ENCODE data around the gene GRIK5.

GRIK5 gene

DNA sequence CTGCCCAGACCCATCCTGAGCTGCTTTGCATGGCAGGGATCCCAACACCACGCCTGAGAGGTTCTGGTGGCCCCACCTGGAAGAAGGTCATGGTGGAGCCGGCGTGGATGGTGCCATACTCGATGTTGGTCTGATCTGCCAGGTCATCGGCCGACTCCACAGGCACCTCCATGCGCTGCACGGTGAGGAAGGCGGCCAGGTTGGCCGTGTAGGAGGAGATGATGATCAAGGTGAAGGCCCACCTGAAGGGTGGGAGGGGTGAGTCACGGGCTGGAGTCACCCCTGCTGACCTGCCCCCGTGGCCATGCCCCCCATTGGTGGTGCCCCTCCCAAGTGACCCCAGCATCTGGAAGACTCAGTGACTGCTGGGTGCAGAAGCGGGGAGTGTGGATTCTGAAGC is 63.4 kb downstream of the GRIK5 start:
- no peak overlapping the region for H3K27ac ChIP-seq
- no peak for TF ChIP-seq ZFX (IDR thresholded peaks at IDR 0.05)
- TF ChIP-seq, protein P1, sequence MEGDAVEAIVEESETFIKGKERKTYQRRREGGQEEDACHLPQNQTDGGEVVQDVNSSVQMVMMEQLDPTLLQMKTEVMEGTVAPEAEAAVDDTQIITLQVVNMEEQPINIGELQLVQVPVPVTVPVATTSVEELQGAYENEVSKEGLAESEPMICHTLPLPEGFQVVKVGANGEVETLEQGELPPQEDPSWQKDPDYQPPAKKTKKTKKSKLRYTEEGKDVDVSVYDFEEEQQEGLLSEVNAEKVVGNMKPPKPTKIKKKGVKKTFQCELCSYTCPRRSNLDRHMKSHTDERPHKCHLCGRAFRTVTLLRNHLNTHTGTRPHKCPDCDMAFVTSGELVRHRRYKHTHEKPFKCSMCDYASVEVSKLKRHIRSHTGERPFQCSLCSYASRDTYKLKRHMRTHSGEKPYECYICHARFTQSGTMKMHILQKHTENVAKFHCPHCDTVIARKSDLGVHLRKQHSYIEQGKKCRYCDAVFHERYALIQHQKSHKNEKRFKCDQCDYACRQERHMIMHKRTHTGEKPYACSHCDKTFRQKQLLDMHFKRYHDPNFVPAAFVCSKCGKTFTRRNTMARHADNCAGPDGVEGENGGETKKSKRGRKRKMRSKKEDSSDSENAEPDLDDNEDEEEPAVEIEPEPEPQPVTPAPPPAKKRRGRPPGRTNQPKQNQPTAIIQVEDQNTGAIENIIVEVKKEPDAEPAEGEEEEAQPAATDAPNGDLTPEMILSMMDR (conservative IDR thresholded peaks at IDR 0.05) = no peak

GRCh38 chr19:42005504-42005903 is 64.5 kb downstream of the GRIK5 start:
- TF ChIP-seq, protein P1 (conservative IDR thresholded peaks at IDR 0.05) = no peak
- no peak for TF ChIP-seq ZFX (IDR thresholded peaks at IDR 0.05)
- no peak overlapping the region for H3K27ac ChIP-seq

- TF ChIP-seq, protein P1 (conservative IDR thresholded peaks at IDR 0.05) = no peak
- no peak for TF ChIP-seq ZFX (IDR thresholded peaks at IDR 0.05)
- H3K27ac ChIP-seq = no peak overlapping the region
These were observed 66.3 kb downstream of the GRIK5 start for GRCh38 chr19:42003506-42004294.

GRCh38 chr19:41999878-42000208 is 70.2 kb downstream of the GRIK5 start:
- TF ChIP-seq, protein P1 (conservative IDR thresholded peaks at IDR 0.05) = no peak
- TF ChIP-seq ZFX (IDR thresholded peaks at IDR 0.05) = no peak
- no peak overlapping the region for H3K27ac ChIP-seq

- no peak for TF ChIP-seq ZFX (IDR thresholded peaks at IDR 0.05)
- TF ChIP-seq, protein P1 (conservative IDR thresholded peaks at IDR 0.05) = no peak
- H3K27ac ChIP-seq = no peak overlapping the region
These were observed 70.7 kb downstream of the GRIK5 start for GRCh38 chr19:41999071-41999877.

- TF ChIP-seq, protein P1 (conservative IDR thresholded peaks at IDR 0.05) = peak; percentile 60
- TF ChIP-seq ZFX (IDR thresholded peaks at IDR 0.05) = no peak
These were observed 71.6 kb downstream of the GRIK5 start for GRCh38 chr19:41998246-41999020.

More at GRCh38 chr19:41998246-41999020, 71.6 kb downstream of the GRIK5 start:
- no peak overlapping the region for H3K27ac ChIP-seq
